ENCODE measurements around the gene SCAP. TPM values are rescaled to one million over a fixed set of nuclear protein-coding genes. Genes with fewer than 3 reads are reported as not detected.

Gene SCAP
- total and polyA plus RNA-seq, 2 of the 13 experiments (the other 11 are each of a cell fraction or from before 2014, with no cell fraction given), result 40.4 to 53.3 TPM

- TF ChIP-seq NFKB2 (CRISPR knock-in tag; IDR thresholded peaks at IDR 0.05; ENCODE audit: borderline replicate concordance) (0 out of 2 replicates have a peak, but pooled peaks have one; percentile 51), HOXA9 (CRISPR knock-in tag; IDR thresholded peaks at IDR 0.05; ENCODE audit: borderline replicate concordance) (no peak), GRHL1 (CRISPR knock-in tag; conservative IDR thresholded peaks at IDR 0.05) (no peak), PRDM15 (CRISPR knock-in tag; IDR thresholded peaks at IDR 0.05) (no peak), ARNTL (CRISPR knock-in tag; IDR thresholded peaks at IDR 0.05) (no peak), ZNF513 (CRISPR knock-in tag; conservative IDR thresholded peaks at IDR 0.05) (no peak), KDM2A (CRISPR knock-in tag; IDR thresholded peaks at IDR 0.05; ENCODE audit: borderline replicate concordance, low read depth) (no peak), ZXDC (CRISPR knock-in tag; IDR thresholded peaks at IDR 0.05) (peak; percentile 46; the same call in 1 of the 2 replicates), ZBTB10 (CRISPR knock-in tag; IDR thresholded peaks at IDR 0.05; ENCODE audit: borderline replicate concordance) (no peak), ZNF501 (CRISPR knock-in tag; IDR thresholded peaks at IDR 0.05) (no peak), SP2 (CRISPR knock-in tag; IDR thresholded peaks at IDR 0.05) (no peak), ZNF282 (IDR thresholded peaks at IDR 0.05; ENCODE audit: partially characterized antibody) (no peak), ZC3H4 (CRISPR knock-in tag; IDR thresholded peaks at IDR 0.05; ENCODE audit: borderline replicate concordance) (no peak), PHF21A (CRISPR knock-in tag; IDR thresholded peaks at IDR 0.05) (no peak), RBFOX2 (IDR thresholded peaks at IDR 0.05; ENCODE audit: low read depth, low read length) (no peak), TEAD2 (CRISPR knock-in tag; IDR thresholded peaks at IDR 0.05) (0 out of 2 replicates have a peak, but pooled peaks have one; percentile 18), KMT2B (CRISPR knock-in tag; IDR thresholded peaks at IDR 0.05) (no peak)
Measured at GRCh38 chr3:47380026-47380600, 95.6 kb downstream of the SCAP start (continued).

All from HepG2 (cell line).